T-cell (primary cell): Measurements from ENCODE around the gene PHF13. TPM values are rescaled to one million over a fixed set of nuclear protein-coding genes. Genes with fewer than 3 reads are reported as not detected.
"Not testable (repeated sequence)": the region's sequence is repeated elsewhere in the genome, so short reads cannot be mapped to it uniquely, and the experiment has no call there.

ENCODE experiments used
- ATAC-seq, 4 experiments: fragments of 200-7000 bp in 3 of 4; fragments of 150-1000 bp in 1 of 4; cut with Tn5 transposase; replicated peaks in 1 of 4; 1 replicate in 3 of 4; 2 replicates in 1 of 4; pipeline ENCODE4 v1.10.0; 2021; ENCODE audit warnings: moderate library complexity in 3 of 4, mild to moderate bottlenecking in 2 of 4, moderate number of reproducible peaks in 1 of 4
- CTCF ChIA-PET, 2 donors: fragments of 300-600 bp; sonication (Branson Sonifier 250); formaldehyde crosslinking; loops; one replicate each; lab custom pipeline; 2022; ENCODE audit warnings: antibody characterized with exemption in 2 of 2; lab: Charles Lee
- POLR2A ChIA-PET, 2 donors: fragments of 300-600 bp; sonication (Branson Sonifier 250); formaldehyde crosslinking; loops; one replicate each; lab custom pipeline; 2022; ENCODE audit warnings: antibody characterized with exemption in 2 of 2; lab: Charles Lee
- DNase-seq, 35 experiments: peaks; one replicate each; pipeline versions ENCODE4 v3.0.0 to v3.0.0-alpha.2; 2013 to 2023
- H3K27ac ChIP-seq: one replicate; pipeline ENCODE4 v1.5.1; 2013; ENCODE audit warnings: low read length
- H3K27me3 ChIP-seq, 2 experiments: replicated peaks in 1 of 2; 1 replicate in 1 of 2; 2 replicates in 1 of 2; pipeline versions ENCODE4 v1.6.1 to v1.7.0; 2013; ENCODE audit warnings: low read length in 1 of 2, mixed read lengths in 1 of 2; ENCODE audit not compliant: control insufficient read depth in 2 of 2, insufficient read depth in 2 of 2; ENCODE audit errors: extremely low read depth in 1 of 2
- H3K36me3 ChIP-seq, 2 donors: 1 replicate in 1 of 2; 2 replicates in 1 of 2; pipeline versions ENCODE4 v1.6.1 to v1.7.0; 2013; ENCODE audit warnings: low read length in 1 of 2; ENCODE audit not compliant: control insufficient read depth in 2 of 2, insufficient read depth in 1 of 2; ENCODE audit errors: extremely low read depth in 1 of 2
- H3K4me1 ChIP-seq, 2 experiments: 1 replicate in 1 of 2; 2 replicates in 1 of 2; pipeline versions ENCODE4 v1.6.1 to v1.7.0; 2013; ENCODE audit warnings: low read length in 2 of 2, mixed read lengths in 1 of 2; ENCODE audit not compliant: insufficient read depth in 2 of 2, control insufficient read depth in 1 of 2; ENCODE audit errors: extremely low read depth in 1 of 2
- H3K4me3 ChIP-seq, 2 donors: 1 replicate in 1 of 2; 2 replicates in 1 of 2; pipeline versions ENCODE4 v1.5.1 to v1.7.0; 2013; ENCODE audit warnings: mild to moderate bottlenecking in 2 of 2, low read length in 1 of 2, moderate library complexity in 1 of 2; ENCODE audit not compliant: control insufficient read depth in 1 of 2; ENCODE audit errors: extremely low read depth in 1 of 2
- H3K9me3 ChIP-seq: 2 replicates; pipeline ENCODE4 v1.7.0; 2013
- H3K27ac Mint-ChIP-seq, 2 donors: one replicate each; pipeline ENCODE4 v1.8.0; 2020 to 2021; ENCODE audit warnings: mild to moderate bottlenecking in 2 of 2, mixed read lengths in 2 of 2
- H3K27me3 Mint-ChIP-seq, 2 donors: one replicate each; pipeline ENCODE4 v1.8.0; 2021 to 2022; ENCODE audit warnings: mixed read lengths in 2 of 2
- H3K36me3 Mint-ChIP-seq: one replicate; pipeline ENCODE4 v1.8.0; 2021; ENCODE audit warnings: mixed read lengths
- H3K4me1 Mint-ChIP-seq, 3 donors: one replicate each; pipeline ENCODE4 v1.8.0; 2020 to 2022; ENCODE audit warnings: mixed read lengths in 3 of 3, mild to moderate bottlenecking in 1 of 3
- H3K4me3 Mint-ChIP-seq, 3 donors: one replicate each; pipeline ENCODE4 v1.8.0; 2020 to 2022; ENCODE audit warnings: mild to moderate bottlenecking in 3 of 3, mixed read lengths in 3 of 3, moderate library complexity in 3 of 3
- H3K9me3 Mint-ChIP-seq, 3 donors: one replicate each; pipeline ENCODE4 v1.8.0; 2020 to 2022; ENCODE audit warnings: mixed read lengths in 3 of 3
- WGBS: methylation state at CpG from one replicate; pipeline ENCODE4 v1.1.5; 2013; ENCODE audit warnings: missing lambda C conversion rate; ENCODE audit not compliant: insufficient coverage; 5-methylcytosine and 5-hydroxymethylcytosine counted together
- total RNA-seq, 35 experiments: library from RNA in 6 of 35; stranded (reverse) in 6 of 35; fragments of 120-200 nt in 1 of 35; gene quantifications; one replicate each; pipeline versions ENCODE4 v1.2.1 to v1.2.4 and lab custom pipeline; 2013 to 2026

The PHF13 gene
- total RNA-seq, 5 donors from 2014 or later (not counting 1 experiment from before 2014, with no cell fraction given), result 6.0 to 12.7 (median 11.9) TPM

DNA sequence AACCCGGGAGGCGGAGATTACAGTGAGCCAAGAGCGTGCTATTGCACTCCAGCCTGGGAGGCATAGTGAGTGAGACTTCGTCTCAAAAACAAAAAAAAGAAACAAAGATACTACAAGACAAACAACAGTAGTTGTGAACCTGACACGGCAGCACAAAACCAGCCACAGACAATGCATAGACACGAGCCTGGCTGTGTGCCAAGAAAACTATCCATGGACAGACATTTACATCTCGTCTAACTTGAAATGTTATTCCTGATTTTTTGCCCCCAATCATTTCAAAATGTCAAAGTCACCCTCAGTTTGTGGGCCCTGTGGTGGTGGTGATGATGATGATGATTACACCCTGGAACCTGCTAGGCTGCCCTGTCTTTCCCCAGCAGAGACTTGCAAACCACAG, 17.2 kb upstream of the PHF13 start:
- ATAC-seq, result no peak
- no peak overlapping the region for H3K4me3 ChIP-seq
- CTCF ChIA-PET, result no interaction called here
- H3K27me3 ChIP-seq, result no peaks in the 10 kb centered on the region
- no peak for DNase-seq
- H3K36me3 ChIP-seq, result peaks cover 17 to 64% of the 10 kb centered on the region in 2 donors
- H3K4me1 ChIP-seq, result peaks cover 12 to 78% of the 10 kb centered on the region in 2 experiments
- H3K27ac ChIP-seq, result no peak overlapping the region
- peaks cover 35% of the 10 kb centered on the region for H3K36me3 Mint-ChIP-seq
- POLR2A ChIA-PET, result interaction anchor here in 1 of 2 donors (0.6 to 1.1 kb wide), 2 partner anchors 10 to 16 kb away, joined by 3 to 4 read pairs; no protein-coding TSS in a partner anchor
- no peaks in the 10 kb centered on the region for H3K27me3 Mint-ChIP-seq
- no peaks in the 10 kb centered on the region for H3K9me3 Mint-ChIP-seq
- H3K9me3 ChIP-seq, result no peaks in the 10 kb centered on the region
- peak overlapping the region in 2 of 3 donors; percentile 24 to 30 for H3K4me3 Mint-ChIP-seq
- peaks cover 40 to 73% (median 66%) of the 10 kb centered on the region in 3 donors for H3K4me1 Mint-ChIP-seq
- WGBS, result 100% methylated on average over 1 of the region's 7 CpGs
- H3K27ac Mint-ChIP-seq, result no peak overlapping the region

DNA sequence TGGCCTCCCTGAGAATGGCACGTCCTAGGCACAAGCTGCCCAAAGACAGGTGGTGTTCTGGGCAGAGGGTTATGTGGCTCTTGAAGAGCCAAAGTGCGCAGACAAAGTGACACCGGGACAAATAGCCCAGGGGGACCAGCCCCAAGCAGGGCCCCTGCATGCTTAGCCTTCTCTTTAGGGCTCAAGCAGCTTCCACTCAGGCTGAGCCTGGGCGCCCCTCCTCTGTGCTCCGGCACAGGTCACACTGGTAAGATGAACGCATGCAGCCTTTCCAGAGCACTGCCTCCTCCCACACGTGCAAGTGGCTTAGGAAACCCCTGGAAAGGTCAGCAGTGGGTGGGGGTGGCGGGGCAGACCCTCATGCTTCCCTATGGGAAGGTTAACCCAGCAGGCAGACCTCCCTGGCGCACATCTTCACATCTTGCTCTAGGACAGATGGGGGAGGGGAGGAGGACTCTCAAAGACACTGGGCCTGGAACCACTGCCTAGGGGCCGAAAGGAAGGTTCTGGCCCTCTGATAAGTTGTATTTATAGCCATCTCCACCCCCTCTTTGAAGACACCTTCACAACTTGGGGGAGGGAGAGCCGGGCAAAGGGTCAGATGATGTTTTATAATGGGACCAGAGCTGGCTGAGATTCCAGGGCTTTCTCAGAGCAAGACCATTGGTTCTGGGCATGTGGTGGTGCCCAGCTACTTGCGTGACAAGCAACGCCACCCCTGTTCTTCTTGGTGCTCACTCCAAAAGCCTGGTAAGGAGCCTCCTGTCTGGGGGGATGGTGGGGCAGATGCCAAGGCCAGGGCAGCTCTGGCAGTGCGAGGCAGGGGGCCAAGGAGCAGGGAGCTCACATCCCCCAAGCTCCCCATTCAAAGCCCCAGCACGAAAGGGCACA, 16.4 kb upstream of the PHF13 start:
- no peak overlapping the region for H3K27ac ChIP-seq
- H3K27me3 ChIP-seq, result no peaks in the 10 kb centered on the region
- H3K36me3 ChIP-seq, result peaks cover 17 to 59% of the 10 kb centered on the region in 2 donors
- Mint-ChIP-seq H3K4me1 (peaks cover 41 to 66% (median 60%) of the 10 kb centered on the region in 3 donors), H3K4me3 (peak overlapping the region in 2 of 3 donors; percentile 9 to 99), H3K27ac (no peak overlapping the region), H3K9me3 (no peaks in the 10 kb centered on the region), H3K27me3 (no peaks in the 10 kb centered on the region), H3K36me3 (peaks cover 35% of the 10 kb centered on the region)
- DNase-seq (no peak), ATAC-seq (no peak)
- H3K9me3 ChIP-seq, result no peaks in the 10 kb centered on the region
- H3K4me3 ChIP-seq, result no peak overlapping the region
- peaks cover 12 to 70% of the 10 kb centered on the region in 2 experiments for H3K4me1 ChIP-seq
- ChIA-PET CTCF (interaction anchor here in 1 of 2 donors (0.6 to 0.9 kb wide), 2 partner anchors 17 to 393 kb away, joined by 3 to 5 read pairs; no protein-coding TSS in a partner anchor), POLR2A (interaction anchor here (0.5 to 1.1 kb wide), 3 partner anchors 9 to 48 kb away, joined by 3 to 4 read pairs (median 3); partner anchors contain the start of gene ZBTB48 (in 1 of the 2))
- 100% methylated on average over 3 of the region's 15 CpGs for WGBS

DNA sequence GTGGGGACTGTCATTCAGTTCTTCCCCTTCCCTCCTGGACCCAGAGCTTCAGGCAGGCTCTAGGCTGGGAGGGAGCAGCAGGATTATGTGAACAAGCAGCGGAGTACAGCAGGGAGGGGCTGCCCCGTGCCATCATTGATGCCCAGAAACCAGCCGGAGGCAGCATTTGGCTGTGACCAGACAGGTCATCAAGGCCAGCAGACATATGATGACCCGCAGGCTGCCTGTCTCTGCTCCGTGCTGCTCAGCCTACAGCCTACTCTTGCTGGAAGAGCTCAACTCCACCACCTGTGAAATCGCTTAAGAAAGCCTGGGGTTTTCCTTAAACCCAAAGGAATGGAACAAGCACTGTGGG, 15.8 kb upstream of the PHF13 start:
- H3K4me3 Mint-ChIP-seq, result peak overlapping the region in 1 of 3 donors; percentile 99
- H3K36me3 Mint-ChIP-seq, result peaks cover 35% of the 10 kb centered on the region
- no peak for ATAC-seq
- ChIA-PET POLR2A (interaction anchor here in 1 of 2 donors (0.5 to 0.8 kb wide), 2 partner anchors 18 to 47 kb away, joined by 3 to 4 read pairs; partner anchors contain the start of gene ZBTB48), CTCF (interaction anchor here in 1 of 2 donors (0.6 to 0.9 kb wide), 2 partner anchors 17 to 394 kb away, joined by 3 to 5 read pairs; no protein-coding TSS in a partner anchor)
- Histone ChIP-seq H3K27ac (no peak overlapping the region), H3K4me1 (peaks cover 12 to 64% of the 10 kb centered on the region in 2 experiments), H3K36me3 (peaks cover 17 to 54% of the 10 kb centered on the region in 2 donors), H3K27me3 (no peaks in the 10 kb centered on the region), H3K4me3 (no peak overlapping the region), H3K9me3 (no peaks in the 10 kb centered on the region)
- no peak for DNase-seq
- WGBS, result 98% methylated on average over 6 of the region's 6 CpGs
- H3K4me1 Mint-ChIP-seq, result peaks cover 41 to 60% (median 55%) of the 10 kb centered on the region in 3 donors
- no peaks in the 10 kb centered on the region for H3K9me3 Mint-ChIP-seq
- H3K27me3 Mint-ChIP-seq, result no peaks in the 10 kb centered on the region
- H3K27ac Mint-ChIP-seq, result no peak overlapping the region

DNA sequence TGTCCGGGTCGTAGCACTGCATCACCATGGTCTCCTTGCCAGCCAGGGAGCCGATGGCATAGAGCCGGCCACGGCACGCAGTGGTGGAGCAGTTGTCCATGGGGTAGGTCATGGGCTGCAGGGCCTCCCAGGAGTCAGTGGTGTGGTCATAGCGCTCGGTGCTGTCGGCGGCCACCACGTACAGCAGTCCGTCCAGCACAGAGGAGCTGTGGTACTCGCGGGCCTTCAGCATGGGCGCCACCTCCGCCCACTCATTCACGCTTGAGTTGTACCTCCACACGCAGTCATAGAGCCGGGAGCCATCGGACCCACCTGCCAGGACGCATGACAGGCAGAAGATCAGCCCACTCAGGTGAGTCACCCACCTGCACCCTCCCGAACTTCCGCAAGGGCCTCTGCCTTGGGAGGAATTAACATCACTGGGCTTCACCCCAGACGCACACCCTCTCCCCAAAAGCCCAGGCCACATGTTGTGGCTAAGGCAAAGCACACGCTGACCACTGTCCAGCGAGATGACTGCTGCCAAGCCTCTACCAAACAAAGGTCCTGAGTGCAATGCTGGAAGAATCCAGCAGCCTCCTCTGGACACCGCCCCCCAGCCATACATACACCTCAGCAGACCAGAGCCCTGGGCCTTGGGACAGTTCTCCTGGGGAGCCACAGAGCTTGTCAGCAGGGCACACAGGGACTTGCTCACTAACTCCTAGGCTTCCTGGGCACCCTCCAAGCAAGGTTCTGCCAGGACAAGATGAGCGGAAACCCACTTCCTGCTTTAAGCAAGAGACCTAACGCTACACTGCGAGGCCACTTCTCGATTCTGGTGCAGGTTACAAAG, 14.2 kb upstream of the PHF13 start:
- Mint-ChIP-seq H3K4me3 (peak overlapping the region; percentile 96 to 99 (median 99)), H3K27ac (peak overlapping the region; percentile 86 to 99), H3K9me3 (no peaks in the 10 kb centered on the region), H3K36me3 (peaks cover 29% of the 10 kb centered on the region), H3K27me3 (no peaks in the 10 kb centered on the region), H3K4me1 (peaks cover 50 to 68% (median 60%) of the 10 kb centered on the region in 3 donors)
- peak overlapping the region; percentile 79 to 97 for H3K4me3 ChIP-seq
- DNase-seq, result peak in 33 of 35 experiments; percentile 35 to 74 (median 54)
- POLR2A ChIA-PET, result no interaction called here
- H3K27ac ChIP-seq, result peak overlapping the region; percentile 22
- CTCF ChIA-PET, result interaction anchor here (0.5 to 2.0 kb wide), 6 partner anchors 14 to 102 kb away, joined by 3 to 10 read pairs (median 4); partner anchors contain the start of genes DNAJC11 (in 1 of the 2), NOL9 (in 1 of the 2), PHF13 (in 1 of the 2) and ZBTB48 (in 1 of the 2)
- H3K27me3 ChIP-seq, result no peaks in the 10 kb centered on the region
- H3K4me1 ChIP-seq, result peaks cover 16 to 66% of the 10 kb centered on the region in 2 experiments
- H3K36me3 ChIP-seq, result peaks cover 17 to 38% of the 10 kb centered on the region in 2 donors
- ATAC-seq, result peak; percentile 17 to 27 (median 20)
- H3K9me3 ChIP-seq, result no peaks in the 10 kb centered on the region
- WGBS, result 44% methylated on average over 25 of the region's 31 CpGs

DNA sequence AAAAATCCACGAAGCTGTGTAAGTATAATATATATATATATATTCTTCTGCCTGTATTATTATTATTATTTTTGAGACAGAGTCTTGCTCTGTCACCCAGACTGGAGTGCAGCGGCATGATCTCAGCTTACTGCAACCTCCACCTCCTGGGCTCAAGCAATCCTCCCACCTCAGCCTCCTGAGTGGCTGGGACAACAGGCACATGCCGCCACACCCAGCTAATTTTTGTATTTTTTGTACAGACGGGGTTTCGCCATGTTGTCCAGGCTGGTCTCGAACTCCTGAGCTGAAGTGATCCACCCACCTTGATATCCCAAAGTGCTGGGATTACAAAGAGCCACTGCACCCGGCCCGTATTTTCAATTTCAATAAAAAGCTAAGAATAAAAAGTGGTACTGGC, 13.5 kb upstream of the PHF13 start:
- peaks cover 50 to 66% (median 58%) of the 10 kb centered on the region in 3 donors for H3K4me1 Mint-ChIP-seq
- ATAC-seq, H3K9me3 Mint-ChIP-seq, H3K27me3 ChIP-seq, DNase-seq, POLR2A ChIA-PET, H3K27me3 Mint-ChIP-seq, H3K9me3 ChIP-seq: not testable (repeated sequence)
- H3K4me1 ChIP-seq, result peaks cover 17 to 71% of the 10 kb centered on the region in 2 experiments
- peak overlapping the region; percentile 51 for H3K27ac ChIP-seq
- CTCF ChIA-PET, result interaction anchor here in 1 of 2 donors (0.7 to 2.0 kb wide), 4 partner anchors 20 to 101 kb away, joined by 3 to 10 read pairs (median 4); partner anchors contain the start of genes DNAJC11, NOL9 and ZBTB48
- peak overlapping the region; percentile 79 to 97 for H3K4me3 ChIP-seq
- peaks cover 17 to 32% of the 10 kb centered on the region in 2 donors for H3K36me3 ChIP-seq
- peak overlapping the region; percentile 98 to 99 for H3K27ac Mint-ChIP-seq
- WGBS, result 0% methylated on average over 2 of the region's 8 CpGs
- H3K4me3 Mint-ChIP-seq, result peak overlapping the region; percentile 96 to 99 (median 99)
- peaks cover 26% of the 10 kb centered on the region for H3K36me3 Mint-ChIP-seq
